GM21529 (cell line): ENCODE data around the gene LGALS9.
"Not testable (repeated sequence)": the region's sequence is repeated elsewhere in the genome, so short reads cannot be mapped to it uniquely, and the experiment has no call there.

Experiments
- ATAC-seq: cut with Tn5 transposase; IDR thresholded peaks from one replicate; pipeline ENCODE4 v1.9.1; 2021; ENCODE audit not compliant: unreplicated experiment

LGALS9 gene

GRCh38 chr17:27651411-27652345 lies 20.7 kb downstream of the LGALS9 start:
- ATAC-seq: no peak

- ATAC-seq: not testable (repeated sequence)
Observed at GRCh38 chr17:27653449-27653971, 22.5 kb downstream of the LGALS9 start.

- ATAC-seq: no peak
Observed at GRCh38 chr17:27654136-27654535, 23.1 kb downstream of the LGALS9 start.

GRCh38 chr17:27654654-27655524 lies 23.9 kb downstream of the LGALS9 start:
- peak; percentile 74 for ATAC-seq

- not testable (repeated sequence) for ATAC-seq
Observed at GRCh38 chr17:27655525-27656111, 24.6 kb downstream of the LGALS9 start.

GRCh38 chr17:27656620-27657019 lies 25.6 kb downstream of the LGALS9 start:
- not testable (repeated sequence) for ATAC-seq

GRCh38 chr17:27657620-27658019 lies 26.6 kb downstream of the LGALS9 start:
- no peak for ATAC-seq

- ATAC-seq: no peak
Observed at GRCh38 chr17:27659683-27660082, 28.7 kb downstream of the LGALS9 start.

GRCh38 chr17:27660436-27660835 lies 29.4 kb downstream of the LGALS9 start:
- ATAC-seq: no peak

- ATAC-seq: no peak
Observed at GRCh38 chr17:27663936-27664605, 33.1 kb downstream of the LGALS9 start.

GRCh38 chr17:27664606-27664965 lies 33.6 kb downstream of the LGALS9 start:
- ATAC-seq: no peak

- ATAC-seq: no peak
Observed at GRCh38 chr17:27665549-27665948, 34.6 kb downstream of the LGALS9 start.

- not testable (repeated sequence) for ATAC-seq
Observed at GRCh38 chr17:27666270-27666669, 35.3 kb downstream of the LGALS9 start.

GRCh38 chr17:27666831-27667560 lies 36.0 kb downstream of the LGALS9 start:
- no peak for ATAC-seq

- ATAC-seq: no peak
Observed at GRCh38 chr17:27667656-27668487, 36.9 kb downstream of the LGALS9 start.

GRCh38 chr17:27668488-27668823 lies 37.5 kb downstream of the LGALS9 start:
- no peak for ATAC-seq

- no peak for ATAC-seq
Observed at GRCh38 chr17:27669136-27669535, 38.1 kb downstream of the LGALS9 start.

- ATAC-seq: no peak
Observed at GRCh38 chr17:27669850-27670249, 38.9 kb downstream of the LGALS9 start.
